IMR-90 (cell line): ENCODE results near the gene ISCA1. TPM values are rescaled to one million over a fixed set of nuclear protein-coding genes. Genes with fewer than 3 reads are reported as not detected.

Experiments used
- ATAC-seq: fragments of 200-7000 bp; cut with Tn5 transposase; 2 replicates; pipeline ENCODE4 v1.9.1; 2020; ENCODE audit warnings: low read depth, mild to moderate bottlenecking, moderate library complexity
- BruUV-seq: library from RNA; stranded (reverse); fragments of 400-500 nt; replicated peaks from 2 replicates; lab custom pipeline; 2021; lab: Mats Ljungman, UMichigan
- CTCF ChIA-PET: fragments of 300-600 bp; formaldehyde crosslinking; extraction: SDS; loops from one replicate; lab custom pipeline; 2021; ENCODE audit warnings: antibody characterized with exemption; lab: Yijun Ruan, JAX
- POLR2A ChIA-PET: fragments of 300-600 bp; sonication (Branson Sonifier 250); formaldehyde crosslinking; loops from one replicate; lab custom pipeline; 2022; ENCODE audit warnings: antibody characterized with exemption; ENCODE audit not compliant: unreplicated experiment; lab: Charles Lee
- DNase-seq: peaks from one replicate; pipeline ENCODE4 v3.0.0; 2013
- H2AFZ ChIP-seq: replicated peaks from 2 replicates; pipeline ENCODE3; 2013; ENCODE audit warnings: low read length, mild to moderate bottlenecking; ENCODE audit not compliant: poor library complexity
- H2AK5ac ChIP-seq: 2 replicates; pipeline ENCODE4 v1.6.1; 2013; ENCODE audit warnings: low read depth, low read length, inconsistent platforms
- H2AK9ac ChIP-seq: replicated peaks from 2 replicates; pipeline ENCODE3; 2013; ENCODE audit warnings: mild to moderate bottlenecking, low read depth, low read length, moderate library complexity; ENCODE audit not compliant: poor library complexity
- H2BK120ac ChIP-seq: 2 replicates; pipeline ENCODE4 v1.6.1; 2013; ENCODE audit warnings: low read depth, low read length, inconsistent platforms
- H2BK15ac ChIP-seq: 3 replicates; pipeline ENCODE4 v1.6.1; 2013; ENCODE audit warnings: low read depth, low read length, inconsistent platforms
- H2BK20ac ChIP-seq: 2 replicates; pipeline ENCODE4 v1.6.1; 2013; ENCODE audit warnings: low read depth, mild to moderate bottlenecking, inconsistent platforms, low read length, moderate library complexity
- H2BK5ac ChIP-seq: 2 replicates; pipeline ENCODE4 v1.6.1; 2013; ENCODE audit warnings: mild to moderate bottlenecking, low read depth, low read length, inconsistent platforms; ENCODE audit not compliant: poor library complexity, severe bottlenecking
- H3K14ac ChIP-seq: replicated peaks from 2 replicates; pipeline ENCODE4 v1.6.1; 2013; ENCODE audit warnings: low read depth, low read length, inconsistent platforms
- H3K18ac ChIP-seq: 2 replicates; pipeline ENCODE4 v1.6.1; 2013; ENCODE audit warnings: low read depth, low read length, control low read depth
- H3K23ac ChIP-seq: 2 replicates; pipeline ENCODE4 v1.6.1; 2013; ENCODE audit warnings: low read depth, low read length, inconsistent platforms
- H3K27ac ChIP-seq: 2 replicates; pipeline ENCODE4 v1.5.1; 2013; ENCODE audit warnings: mild to moderate bottlenecking, control low read depth, low read length; ENCODE audit not compliant: insufficient read depth
- H3K27me3 ChIP-seq: 2 replicates; pipeline ENCODE4 v1.6.1; 2013; ENCODE audit warnings: low read length; ENCODE audit not compliant: control insufficient read depth, insufficient read depth
- H3K36me3 ChIP-seq: 2 replicates; pipeline ENCODE4 v1.6.1; 2013; ENCODE audit warnings: low read length, mixed read lengths; ENCODE audit not compliant: control insufficient read depth, insufficient read depth
- H3K4ac ChIP-seq: 2 replicates; pipeline ENCODE4 v1.6.1; 2013; ENCODE audit warnings: low read depth, low read length, inconsistent platforms
- H3K4me1 ChIP-seq: 2 replicates; pipeline ENCODE4 v1.6.1; 2013; ENCODE audit warnings: low read length, mixed read lengths; ENCODE audit not compliant: control insufficient read depth, insufficient read depth
- H3K4me2 ChIP-seq: 2 replicates; pipeline ENCODE4 v1.6.1; 2013; ENCODE audit warnings: low read depth, mild to moderate bottlenecking, control low read depth, low read length, moderate library complexity
- H3K4me3 ChIP-seq: 2 replicates; pipeline ENCODE4 v1.5.1; 2013; ENCODE audit warnings: low read depth, mild to moderate bottlenecking, control low read depth, low read length, moderate library complexity; ENCODE audit not compliant: insufficient read depth
- H3K56ac ChIP-seq: 2 replicates; pipeline ENCODE4 v1.6.1; 2013; ENCODE audit warnings: low read length, inconsistent platforms; ENCODE audit not compliant: insufficient read depth; ENCODE audit errors: extremely low read depth
- H3K79me1 ChIP-seq, 2 experiments: 2 replicates each; pipeline ENCODE4 v1.6.1; 2013; ENCODE audit warnings: low read length in 2 of 2, inconsistent platforms in 1 of 2, low read depth in 1 of 2
- H3K9ac ChIP-seq: 2 replicates; pipeline ENCODE4 v1.6.1; 2013; ENCODE audit warnings: low read depth, low read length, control low read depth
- H3K9me1 ChIP-seq: 2 replicates; pipeline ENCODE4 v1.6.1; 2013; ENCODE audit warnings: low read length, inconsistent platforms; ENCODE audit not compliant: insufficient read depth
- H3K9me3 ChIP-seq: 2 replicates; pipeline ENCODE4 v1.6.1; 2013; ENCODE audit warnings: low read length; ENCODE audit not compliant: control insufficient read depth, insufficient read depth
- H4K20me1 ChIP-seq: 2 replicates; pipeline ENCODE4 v1.6.1; 2013; ENCODE audit warnings: low read length, inconsistent platforms; ENCODE audit not compliant: insufficient read depth
- H4K5ac ChIP-seq: 2 replicates; pipeline ENCODE4 v1.6.1; 2013; ENCODE audit warnings: mild to moderate bottlenecking, low read depth, low read length, control low read depth
- H4K8ac ChIP-seq, 2 experiments: 2 replicates each; pipeline ENCODE4 v1.6.1; 2013; ENCODE audit warnings: low read depth in 2 of 2, low read length in 2 of 2, control low read depth in 1 of 2, inconsistent platforms in 1 of 2
- H4K91ac ChIP-seq: 2 replicates; pipeline ENCODE4 v1.6.1; 2013; ENCODE audit warnings: low read depth, low read length, inconsistent platforms; ENCODE audit not compliant: insufficient read depth
- CEBPB ChIP-seq: IDR thresholded peaks from 2 replicates; pipeline ENCODE4 v1.6.1; 2012; ENCODE audit warnings: low read depth, low read length, improper control_type of control experiment
- FOS ChIP-seq: fragments of 150-350 bp; IDR thresholded peaks from 2 replicates; pipeline ENCODE4 v1.6.1; 2016; ENCODE audit warnings: low read depth, low read length
- MAZ ChIP-seq: IDR thresholded peaks from 2 replicates; pipeline ENCODE4 v1.6.1; 2012; ENCODE audit warnings: low read depth, mild to moderate bottlenecking, low read length, improper control_type of control experiment, moderate library complexity, borderline replicate concordance
- MXI1 ChIP-seq: IDR thresholded peaks from 2 replicates; pipeline ENCODE4 v1.6.1; 2012; ENCODE audit warnings: low read depth, mild to moderate bottlenecking, low read length, moderate library complexity, borderline replicate concordance
- RAD21 ChIP-seq: IDR thresholded peaks from 2 replicates; pipeline ENCODE4 v1.6.1; 2012; ENCODE audit warnings: low read length, improper control_type of control experiment
- SMC3 ChIP-seq: fragments of 150-350 bp; IDR thresholded peaks from 2 replicates; pipeline ENCODE4 v1.6.1; 2016; ENCODE audit warnings: low read depth, mild to moderate bottlenecking, antibody characterized with exemption, low read length, moderate library complexity
- WGBS, 2 experiments: methylation state at CpG; one replicate each; pipeline versions ENCODE4 v1.1.5 to v1.1.7; 2013; ENCODE audit warnings: missing lambda C conversion rate in 2 of 2; ENCODE audit not compliant: insufficient read length in 1 of 2; ENCODE audit errors: extremely low coverage in 2 of 2; 5-methylcytosine and 5-hydroxymethylcytosine counted together
- dilution Hi-C: fragments of 300-500 bp; cut with HindIII; formaldehyde crosslinking; loops from one replicate; pipeline ENCODE4 v1.14.3; 2018; ENCODE audit warnings: low sequenced_read_pairs; ENCODE audit not compliant: unreplicated experiment
- in situ Hi-C: fragments of 300-500 bp; cut with MboI; formaldehyde crosslinking; loops from 3 replicates; pipeline ENCODE4 v1.14.3; 2019; ENCODE audit warnings: low sequenced_read_pairs, inconsistent platforms, mixed read lengths
- intact Hi-C: fragments of 100-400 bp; cut with micrococcal nuclease; formaldehyde crosslinking; loops from 2 replicates; pipeline ENCODE4 v1.10.0; 2022
- polyA plus RNA-seq, 3 experiments: library from polyadenylated mRNA; depleted of rRNA; stranded (reverse); fragments of >200 nt; gene quantifications; 2 replicates each; pipeline ENCODE4 v1.2.3, GENCODE V29; 2012; ENCODE audit warnings: low replicate concordance in 1 of 3
- total RNA-seq: library from RNA; depleted of rRNA; stranded (reverse); fragments of >200 nt; gene quantifications from 2 replicates; pipeline ENCODE4 v1.2.3, GENCODE V29; 2012

The ISCA1 gene
- total and polyA plus RNA-seq, 2 of the 4 experiments (the other 2 are of a cell fraction) = 14.7 to 15.1 TPM

- H2BK120ac ChIP-seq = no peak overlapping the region
- no CpG with 5 or more reads among the region's 6 CpGs for WGBS, 2 experiments
- H3K23ac ChIP-seq = no peak overlapping the region; the same call in 1 of the 2 replicates
- dilution Hi-C loops (no loop called here), intact Hi-C loops (loop anchor here (5.0 kb wide), 1 partner anchor 34 kb away; no protein-coding TSS in a partner anchor), in situ Hi-C loops (no loop called here)
- H2AK5ac ChIP-seq = no peak overlapping the region
- no peak overlapping the region for H4K8ac ChIP-seq
- no peak overlapping the region for H3K27ac ChIP-seq
- no peak overlapping the region; the same call in 1 of the 2 replicates for H4K5ac ChIP-seq
- no peak overlapping the region for H2AK9ac ChIP-seq
- H3K27me3 ChIP-seq = no peaks in the 10 kb centered on the region
- H2AFZ ChIP-seq = no peak overlapping the region
- H4K20me1 ChIP-seq = no peaks in the 10 kb centered on the region
- no peak overlapping the region for H3K18ac ChIP-seq
- POLR2A ChIA-PET = no interaction called here
- BruUV-seq = no TSS peak
- H3K9me1 ChIP-seq = no peaks in the 10 kb centered on the region
- no peak overlapping the region for H2BK20ac ChIP-seq
- ATAC-seq (no peak), DNase-seq (no peak)
- H3K56ac ChIP-seq = no peak overlapping the region
- TF ChIP-seq FOS (no peak), RAD21 (no peak), MAZ (no peak), MXI1 (no peak), SMC3 (no peak), CEBPB (no peak)
- no peaks in the 10 kb centered on the region for H3K4me1 ChIP-seq
- no peak overlapping the region for H2BK15ac ChIP-seq
- H2BK5ac ChIP-seq = no peak overlapping the region
- H3K4me3 ChIP-seq = no peak overlapping the region
- H3K14ac ChIP-seq = no peak overlapping the region
- H3K9ac ChIP-seq = no peak overlapping the region
- H4K91ac ChIP-seq = no peak overlapping the region
- H3K4me2 ChIP-seq = no peak overlapping the region
- H3K79me1 ChIP-seq = peaks cover 0 to under 1% of the 10 kb centered on the region in 2 experiments; a peak in 1 of 4 replicates
- H3K4ac ChIP-seq = no peak overlapping the region
- CTCF ChIA-PET = no interaction called here
- H3K36me3 ChIP-seq = peaks cover 6% of the 10 kb centered on the region
- no peaks in the 10 kb centered on the region for H3K9me3 ChIP-seq
Observed at GRCh38 chr9:86288499-86289198, 6.3 kb upstream of the ISCA1 start.
